Glomerular endothelial cell (primary cell): ENCODE measurements around the gene ARSD. TPM values are rescaled to one million over a fixed set of nuclear protein-coding genes. Genes with fewer than 3 reads are reported as not detected.
"Not testable (repeated sequence)": the region's sequence is repeated elsewhere in the genome, so short reads cannot be mapped to it uniquely, and the experiment has no call there.

Experiments
- DNase-seq: peaks from one replicate; pipeline ENCODE4 v3.0.0-alpha.2; 2011; ENCODE audit warnings: low read depth, low spot score; ENCODE audit errors: extremely low read depth
- total RNA-seq: library from RNA; depleted of rRNA; stranded (reverse); fragments of >200 nt; gene quantifications from 2 replicates; pipeline ENCODE4 v1.2.3, GENCODE V29; 2015

ARSD gene
- total RNA-seq, 1 donor from 2014 or later = 32.5 TPM

GRCh38 chrX:2897690-2898623 is 31.2 kb downstream of the ARSD start:
- DNase-seq = not testable (repeated sequence)

GRCh38 chrX:2897311-2897689 is 31.8 kb downstream of the ARSD start:
- DNase-seq = no peak

GRCh38 chrX:2894885-2895292 is 34.2 kb downstream of the ARSD start:
- DNase-seq = no peak

GRCh38 chrX:2892816-2893215 is 36.3 kb downstream of the ARSD start:
- DNase-seq = no peak

- not testable (repeated sequence) for DNase-seq
These were observed 38.3 kb downstream of the ARSD start for GRCh38 chrX:2890536-2891460.

GRCh38 chrX:2889706-2890490 is 39.2 kb downstream of the ARSD start:
- DNase-seq = not testable (repeated sequence)

GRCh38 chrX:2889045-2889605 is 40.0 kb downstream of the ARSD start:
- DNase-seq = no peak

GRCh38 chrX:2888309-2888708 is 40.8 kb downstream of the ARSD start:
- no peak for DNase-seq

- no peak for DNase-seq
These were observed 45.4 kb downstream of the ARSD start for GRCh38 chrX:2883770-2884169.

GRCh38 chrX:2879670-2880069 is 49.5 kb downstream of the ARSD start:
- no peak for DNase-seq

GRCh38 chrX:2878563-2878962 is 50.6 kb downstream of the ARSD start:
- no peak for DNase-seq

- DNase-seq = no peak
These were observed 53.2 kb downstream of the ARSD start for GRCh38 chrX:2875798-2876399.

- no peak for DNase-seq
These were observed 54.0 kb downstream of the ARSD start for GRCh38 chrX:2875136-2875481.

GRCh38 chrX:2874222-2875135 is 54.7 kb downstream of the ARSD start:
- no peak for DNase-seq

- DNase-seq = no peak
These were observed 56.4 kb downstream of the ARSD start for GRCh38 chrX:2872671-2873277.

- DNase-seq = no peak
These were observed 57.3 kb downstream of the ARSD start for GRCh38 chrX:2871831-2872230.

- DNase-seq = no peak
These were observed 58.5 kb downstream of the ARSD start for GRCh38 chrX:2870650-2871049.

- no peak for DNase-seq
These were observed 61.9 kb downstream of the ARSD start for GRCh38 chrX:2867206-2867605.

GRCh38 chrX:2863646-2864045 is 65.5 kb downstream of the ARSD start:
- no peak for DNase-seq
